Activated T-cell treated with anti-CD3 and anti-CD28 coated beads for 48 hours (primary cell): ENCODE data around the gene DPM3.
"Not testable (repeated sequence)": the region's sequence is repeated elsewhere in the genome, so short reads cannot be mapped to it uniquely, and the experiment has no call there.

ENCODE experiments used
- DNase-seq: peaks from one replicate; pipeline ENCODE4 v3.0.0-alpha.2; 2020; ENCODE audit warnings: low read depth

Gene DPM3

DNA sequence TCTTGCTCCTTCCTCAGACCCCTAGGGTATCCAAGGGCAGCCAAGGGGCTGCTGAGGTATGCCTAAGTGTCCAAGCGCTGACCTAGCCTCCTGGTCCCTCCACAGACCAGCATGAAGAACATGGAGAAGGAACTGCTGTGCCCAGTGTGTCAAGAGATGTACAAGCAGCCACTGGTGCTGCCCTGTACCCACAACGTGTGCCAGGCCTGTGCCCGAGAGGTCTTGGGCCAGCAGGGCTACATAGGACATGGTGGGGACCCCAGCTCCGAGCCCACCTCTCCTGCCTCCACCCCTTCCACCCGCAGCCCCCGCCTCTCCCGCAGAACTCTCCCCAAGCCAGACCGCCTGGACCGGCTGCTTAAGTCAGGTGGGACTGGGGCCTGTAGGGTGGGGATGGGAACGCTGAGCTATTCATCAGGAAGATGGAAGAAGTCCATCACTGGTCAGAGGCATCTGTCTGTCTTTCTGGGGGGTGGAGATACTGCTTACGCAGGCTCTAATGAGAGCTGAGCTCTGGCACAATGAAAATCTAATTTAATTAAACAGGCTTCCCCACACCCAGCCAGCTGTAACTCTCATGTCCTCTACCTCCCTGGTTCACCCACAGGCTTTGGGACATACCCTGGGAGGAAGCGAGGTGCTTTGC, 35.1 kb upstream of the DPM3 start:
- DNase-seq, result no peak

DNA sequence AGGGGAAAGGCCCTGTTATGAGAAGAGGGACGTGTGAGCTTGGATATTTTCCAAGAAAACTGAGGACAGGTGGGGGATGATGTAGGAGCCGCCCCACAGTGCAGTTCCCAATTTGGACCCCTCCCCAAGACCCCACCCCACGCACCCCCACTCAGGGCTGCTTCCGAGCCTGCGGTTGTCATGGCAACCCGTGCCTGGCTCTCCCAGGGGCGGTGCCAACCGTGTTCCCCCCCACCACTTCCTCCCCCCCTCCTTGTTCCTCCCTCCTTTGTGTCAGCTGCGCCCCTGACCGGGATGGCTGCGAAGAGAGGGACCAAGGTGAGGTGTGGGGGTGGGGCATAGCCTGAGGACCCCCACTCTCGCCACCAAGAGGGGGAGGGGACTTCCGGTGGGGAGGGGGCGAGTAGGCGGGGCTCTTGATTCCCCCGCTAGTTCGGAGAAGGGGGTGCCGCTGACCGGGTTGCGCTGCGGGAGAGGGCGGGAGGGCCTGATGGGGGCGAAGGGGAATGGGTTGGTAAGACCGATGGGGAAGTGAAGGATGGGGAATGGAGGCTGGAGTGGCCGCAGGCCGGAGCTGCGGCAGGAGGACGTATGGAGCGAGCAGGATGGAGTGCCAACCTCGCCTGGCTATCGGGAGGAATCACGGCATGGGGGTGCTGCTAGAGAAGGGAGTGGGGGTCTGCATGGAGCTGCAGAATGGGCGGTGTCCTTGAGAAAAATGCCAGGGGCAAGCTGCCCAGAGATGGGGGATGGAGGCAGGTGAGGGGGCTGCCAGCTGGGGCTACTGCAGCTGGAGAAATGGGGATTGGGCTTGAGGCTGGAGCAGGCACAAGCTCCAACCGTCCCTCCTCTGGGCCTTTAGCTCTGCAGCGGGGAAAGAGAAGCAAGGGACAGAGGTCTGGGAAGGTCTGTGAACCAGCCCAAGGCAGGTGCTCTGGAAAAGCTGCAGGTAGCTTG, 34.3 kb upstream of the DPM3 start:
- peak; percentile 48 for DNase-seq

- peak; percentile 66 for DNase-seq
Observed at GRCh38 chr1:155173478-155174323, 33.4 kb upstream of the DPM3 start, which contains the start of gene TRIM46. TSS of gene TRIM46 (plus strand) at chr1:155173849. CDS start at chr1:155173967, 118 bp downstream.

GRCh38 chr1:155172732-155173477, 32.6 kb upstream of the DPM3 start, which contains the start of gene KRTCAP2:
TSS of gene KRTCAP2 (minus strand) at chr1:155173304. CDS start at chr1:155173224, 80 bp downstream.
- peak; percentile 92 for DNase-seq

GRCh38 chr1:155171836-155172731, 31.8 kb upstream of the DPM3 start:
- no peak for DNase-seq

DNA sequence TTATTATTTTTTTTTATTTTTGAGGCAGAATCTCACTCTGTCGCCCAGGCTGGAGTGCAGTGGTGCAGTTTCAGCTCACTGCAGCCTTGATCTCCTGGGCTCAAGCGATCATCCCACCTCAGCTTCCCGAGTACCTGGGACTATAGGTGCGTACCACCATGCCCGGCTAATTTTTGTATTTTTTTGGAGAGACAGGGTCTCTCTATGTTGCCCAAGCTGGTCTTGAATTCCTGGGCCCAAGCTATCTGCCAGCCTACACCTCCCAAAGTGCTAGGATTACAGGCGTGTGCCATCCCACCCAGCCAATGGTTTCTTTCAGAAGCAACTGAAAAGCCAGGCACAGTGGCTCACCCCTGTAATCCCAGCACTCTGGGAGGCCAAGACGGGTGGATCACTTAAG, 30.5 kb upstream of the DPM3 start:
- DNase-seq, result no peak

DNA sequence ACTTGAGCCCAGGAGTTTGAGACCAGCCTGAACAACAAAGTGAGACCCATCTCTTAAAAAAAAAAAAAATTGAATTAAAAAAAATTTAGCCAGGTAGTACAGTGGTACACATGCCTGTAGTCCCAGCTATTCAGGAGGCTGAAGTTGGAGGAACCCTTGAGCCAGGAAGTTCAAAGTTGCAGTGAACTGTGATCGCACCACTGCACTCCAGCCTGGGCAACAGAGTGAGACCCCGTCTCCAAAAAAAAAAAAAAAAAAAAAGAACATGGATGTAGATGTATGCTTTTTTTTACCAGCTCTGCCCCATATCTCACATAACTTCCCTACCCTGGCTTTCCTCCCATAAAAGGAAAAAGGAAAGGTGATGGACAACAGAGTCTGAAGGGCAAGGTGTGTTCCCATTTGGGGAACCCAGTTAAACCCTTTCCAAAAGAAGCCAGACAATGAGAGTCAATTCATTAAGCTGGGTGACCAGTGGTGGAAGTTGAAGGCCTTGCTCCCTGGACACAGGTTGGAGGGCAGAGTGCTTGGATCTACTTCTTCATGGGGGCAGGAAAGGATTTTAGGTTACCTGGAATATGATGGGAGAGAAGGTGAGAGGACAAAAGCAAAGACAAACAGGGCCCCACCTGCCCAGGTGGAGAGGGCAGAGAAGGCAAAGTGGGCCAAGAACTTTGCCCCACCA, 29.9 kb upstream of the DPM3 start:
- no peak for DNase-seq

DNA sequence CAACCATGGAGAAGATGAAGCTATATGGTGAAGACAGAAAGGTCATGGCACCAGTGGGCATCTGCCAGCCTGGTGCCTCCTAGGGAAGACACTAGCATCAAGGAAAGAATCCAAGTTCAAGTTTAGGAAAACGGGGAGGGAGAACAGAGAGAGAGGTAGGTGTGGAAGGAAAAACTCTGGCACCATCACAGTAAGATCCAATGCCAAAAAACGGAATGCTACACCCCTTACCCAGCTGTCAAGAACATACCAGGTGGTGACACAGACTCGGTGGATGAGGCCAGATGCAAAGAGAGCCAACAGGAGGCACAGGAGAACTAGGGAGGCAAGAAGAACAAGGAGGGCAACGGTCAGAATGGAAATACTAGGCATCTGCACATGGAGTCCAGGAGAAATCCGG, 29.2 kb upstream of the DPM3 start:
- no peak for DNase-seq

DNA sequence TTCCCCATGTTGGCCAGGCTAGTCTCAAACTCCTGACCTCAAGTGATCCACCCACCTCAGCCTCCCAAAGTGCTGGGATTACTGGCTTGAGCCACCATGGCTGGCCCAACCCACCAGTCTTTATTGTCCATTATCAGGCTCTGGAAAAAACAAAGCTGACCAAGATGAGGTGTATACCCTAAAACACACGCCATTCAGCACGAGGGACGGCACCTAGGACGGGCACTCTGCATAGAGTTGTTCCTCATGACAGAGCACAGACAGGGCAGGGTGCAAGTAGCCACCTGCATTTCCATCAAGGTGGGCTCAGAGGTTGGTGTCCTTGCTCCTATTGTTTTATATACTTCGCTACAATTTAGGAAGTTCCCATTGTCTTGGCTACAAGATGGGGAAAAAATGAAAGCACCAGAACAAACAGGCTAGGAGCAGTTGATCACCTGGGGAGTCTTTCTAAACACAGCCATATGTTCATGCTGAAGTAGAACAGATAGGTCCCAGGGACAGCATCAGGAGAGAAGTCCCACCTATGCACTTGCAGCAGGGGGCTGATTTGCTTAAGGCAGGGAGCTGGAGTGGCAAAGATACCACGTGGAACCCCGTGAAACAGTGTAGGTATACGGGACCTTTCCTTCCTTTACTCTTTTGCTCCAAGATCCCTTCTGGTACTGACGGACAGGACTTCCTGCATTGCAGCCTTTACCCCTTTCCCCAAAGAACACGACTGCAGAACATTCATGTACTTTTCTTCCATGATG, 28.3 kb upstream of the DPM3 start:
- DNase-seq, result no peak

- DNase-seq, result not testable (repeated sequence)
Observed at GRCh38 chr1:155168105-155168445, 27.7 kb upstream of the DPM3 start.

- DNase-seq, result peak; percentile 82
Observed at GRCh38 chr1:155167166-155168104, 27.1 kb upstream of the DPM3 start.

GRCh38 chr1:155166471-155167165, 26.3 kb upstream of the DPM3 start:
- DNase-seq, result no peak

DNA sequence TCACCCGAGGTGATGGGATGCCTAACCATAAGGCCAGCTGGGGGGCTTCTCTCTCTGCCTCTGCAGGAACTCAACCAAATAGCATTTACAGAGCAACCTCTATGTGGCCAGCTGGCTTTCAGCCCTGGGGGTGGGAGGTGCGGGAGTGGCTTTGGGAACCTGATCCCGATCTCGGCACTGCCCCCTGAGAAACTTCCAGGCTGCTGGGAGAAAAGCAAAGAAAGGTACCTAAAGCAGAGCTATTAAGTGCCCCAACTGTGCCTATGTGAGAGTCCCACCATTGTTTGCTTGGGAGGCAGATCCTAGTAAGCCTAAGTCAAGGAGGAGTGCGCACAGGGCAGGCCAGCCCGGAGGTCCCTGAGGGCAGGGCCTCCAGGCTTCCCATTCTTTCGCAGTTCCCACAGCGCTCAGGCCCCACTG, 25.7 kb upstream of the DPM3 start:
- DNase-seq, result no peak

- DNase-seq, result not testable (repeated sequence)
Observed at GRCh38 chr1:155164625-155165024, 24.3 kb upstream of the DPM3 start.

GRCh38 chr1:155163785-155164184, 23.5 kb upstream of the DPM3 start:
- DNase-seq, result not testable (repeated sequence)

GRCh38 chr1:155162631-155163030, 22.3 kb upstream of the DPM3 start:
- not testable (repeated sequence) for DNase-seq

DNA sequence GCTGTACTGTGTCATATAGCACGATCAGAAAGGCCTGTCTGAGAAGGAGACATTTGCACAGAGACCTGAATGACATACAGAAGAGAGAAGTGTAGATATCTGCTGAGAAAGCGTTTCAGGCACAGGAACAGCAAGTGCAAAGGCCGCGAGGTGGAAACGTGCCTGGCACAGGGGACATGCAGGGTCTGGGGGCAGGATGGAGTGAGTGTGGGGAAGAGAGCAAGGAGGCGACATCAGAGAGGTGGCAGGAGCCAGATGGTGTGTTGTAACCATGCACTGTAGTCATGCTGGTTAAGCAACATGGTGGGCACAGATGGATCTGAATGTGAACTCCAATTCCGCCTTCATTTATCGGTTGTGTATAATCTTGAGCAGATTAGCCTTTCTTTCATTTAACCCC, 19.8 kb upstream of the DPM3 start:
- no peak for DNase-seq
